Measurements from ENCODE around the gene DNAJC7. TPM values are rescaled to one million over a fixed set of nuclear protein-coding genes. Genes with fewer than 3 reads are reported as not detected.
A peak's percentile ranks its signal among the peaks of the same experiment; 100 is the strongest.

Gene DNAJC7
- total RNA-seq, 6 experiments from 2014 or later, result 85.0 to 115 (median 100) TPM

GRCh38 chr17:42028791-42029127 lies 11.5 kb upstream of the DNAJC7 start:
- no peaks in the 10 kb centered on the region for H3K9me3 Mint-ChIP-seq
- H3K27me3 Mint-ChIP-seq (ENCODE audit: insufficient read depth), result peaks cover 21% of the 10 kb centered on the region
- no peak overlapping the region for H3K4me3 Mint-ChIP-seq
- no peak overlapping the region for H3K27ac Mint-ChIP-seq
- H3K36me3 Mint-ChIP-seq (ENCODE audit: low read depth), result peaks cover 6% of the 10 kb centered on the region; the same call in 1 of the 2 replicates
- no peak for DNase-seq
- 0 out of 2 replicates have a peak, but pooled peaks have one; percentile 4 for TF ChIP-seq CTCF (IDR thresholded peaks at IDR 0.05)
- H3K4me1 Mint-ChIP-seq (ENCODE audit: low read depth), result peaks cover 30% of the 10 kb centered on the region

GRCh38 chr17:42027961-42028790 lies 10.9 kb upstream of the DNAJC7 start:
- DNase-seq, result no peak
- H3K4me1 Mint-ChIP-seq (ENCODE audit: low read depth), result peaks cover 33% of the 10 kb centered on the region
- H3K36me3 Mint-ChIP-seq (ENCODE audit: low read depth), result peaks cover 6% of the 10 kb centered on the region; the same call in 1 of the 2 replicates
- no peak overlapping the region for H3K4me3 Mint-ChIP-seq
- H3K27ac Mint-ChIP-seq, result no peak overlapping the region
- H3K9me3 Mint-ChIP-seq, result no peaks in the 10 kb centered on the region
- TF ChIP-seq CTCF (IDR thresholded peaks at IDR 0.05), result peak; percentile 50; the same call in 1 of the 2 replicates
- H3K27me3 Mint-ChIP-seq (ENCODE audit: insufficient read depth), result peaks cover 19% of the 10 kb centered on the region

- Mint-ChIP-seq H3K4me1 (ENCODE audit: low read depth) (peaks cover 33% of the 10 kb centered on the region), H3K36me3 (ENCODE audit: low read depth) (peaks cover 6% of the 10 kb centered on the region; the same call in 1 of the 2 replicates), H3K9me3 (no peaks in the 10 kb centered on the region), H3K4me3 (no peak overlapping the region), H3K27me3 (ENCODE audit: insufficient read depth) (peaks cover 15% of the 10 kb centered on the region), H3K27ac (no peak overlapping the region)
- TF ChIP-seq CTCF (IDR thresholded peaks at IDR 0.05), result no peak
- DNase-seq, result no peak
Observed at GRCh38 chr17:42027590-42027889, 10.3 kb upstream of the DNAJC7 start.

- Mint-ChIP-seq H3K27me3 (ENCODE audit: insufficient read depth) (peaks cover 15% of the 10 kb centered on the region), H3K4me1 (ENCODE audit: low read depth) (peaks cover 33% of the 10 kb centered on the region), H3K36me3 (ENCODE audit: low read depth) (peaks cover 6% of the 10 kb centered on the region), H3K27ac (no peak overlapping the region), H3K9me3 (no peaks in the 10 kb centered on the region), H3K4me3 (no peak overlapping the region)
- no peak for TF ChIP-seq CTCF (IDR thresholded peaks at IDR 0.05)
- no peak for DNase-seq
Observed at GRCh38 chr17:42026857-42027589, 9.8 kb upstream of the DNAJC7 start.

GRCh38 chr17:42025936-42026335 lies 8.7 kb upstream of the DNAJC7 start:
- TF ChIP-seq CTCF (IDR thresholded peaks at IDR 0.05), result no peak
- Mint-ChIP-seq H3K4me1 (ENCODE audit: low read depth) (peaks cover 41% of the 10 kb centered on the region), H3K27me3 (ENCODE audit: insufficient read depth) (peaks cover 6% of the 10 kb centered on the region), H3K27ac (peak overlapping the region; percentile 42; the same call in 1 of the 2 replicates), H3K9me3 (no peaks in the 10 kb centered on the region), H3K36me3 (ENCODE audit: low read depth) (peaks cover 11% of the 10 kb centered on the region), H3K4me3 (no peak overlapping the region)
- DNase-seq, result no peak
